Upper lobe of left lung (tissue), 4 donors: ENCODE measurements around the gene HNMT.

Experiments
- CTCF ChIP-seq, 6 experiments: fragments of 450-650 bp in 4 of 6; fragments of 200-600 bp in 2 of 6; sonication (generic) in 2 of 6; IDR thresholded peaks; one replicate each; pipeline ENCODE4 v1.5.1; 2016 to 2019; ENCODE audit warnings: antibody characterized with exemption in 6 of 6
- POLR2A ChIP-seq, 4 donors: fragments of 450-650 bp; IDR thresholded peaks; one replicate each; pipeline ENCODE4 v1.5.1; 2016 to 2017; ENCODE audit warnings: antibody characterized with exemption in 4 of 4, mild to moderate bottlenecking in 2 of 4
- POLR2AphosphoS5 ChIP-seq, 2 donors: sonication (generic); formaldehyde crosslinking; IDR thresholded peaks; one replicate each; pipeline ENCODE4 v1.5.1; 2017; ENCODE audit warnings: antibody characterized with exemption in 2 of 2

- TF ChIP-seq POLR2A (IDR thresholded peaks at IDR 0.05), result no peak
- no peak for TF ChIP-seq CTCF (IDR thresholded peaks at IDR 0.05)
- no peak for TF ChIP-seq POLR2AphosphoS5 (IDR thresholded peaks at IDR 0.05)
These were observed 8.7 kb upstream of the HNMT start for GRCh38 chr2:137955536-137955935.
